Kidney capillary endothelial cell (primary cell): ENCODE data around the gene MAP1B.

Experiments
- DNase-seq: peaks from one replicate; pipeline ENCODE4 v3.0.0-alpha.2; 2018; ENCODE audit warnings: low spot score

MAP1B gene

DNA sequence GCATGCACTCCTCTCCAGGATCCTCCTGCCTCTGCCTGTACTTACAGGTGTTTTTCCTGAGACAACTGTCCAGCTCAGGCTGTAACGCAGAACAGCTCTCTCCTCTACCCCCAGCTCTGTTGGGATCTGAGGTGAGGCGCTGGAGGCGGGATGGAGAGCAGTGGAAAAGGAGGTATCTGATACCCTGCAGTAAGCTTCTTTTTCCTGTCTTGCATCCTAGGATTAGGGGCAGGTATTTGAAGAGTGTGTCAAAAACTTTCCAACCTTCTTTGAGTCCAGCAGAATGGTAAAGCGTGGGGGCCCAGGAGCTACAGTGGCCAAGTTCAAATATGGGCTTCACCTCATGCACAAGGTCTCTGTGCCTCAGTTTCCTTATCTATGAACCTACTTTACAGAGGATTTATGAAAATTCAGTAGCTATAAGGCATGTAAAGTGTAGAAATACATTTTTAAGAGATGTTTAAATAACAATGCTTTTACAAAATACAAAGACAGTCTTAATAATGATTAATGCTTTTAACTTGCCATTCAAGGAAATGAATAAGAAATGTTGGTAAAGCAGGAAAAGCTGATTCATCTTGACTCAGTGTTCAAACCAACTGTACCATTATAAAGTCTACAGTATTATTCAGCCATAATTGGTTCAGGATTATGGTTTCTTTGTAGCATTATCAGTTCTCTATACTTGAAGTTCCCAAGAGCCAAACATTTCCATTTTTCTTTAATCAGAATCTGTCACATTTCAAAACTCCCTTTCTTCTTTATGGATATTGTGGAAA is 26.1 kb downstream of the MAP1B start:
- peak; percentile 88 for DNase-seq

DNA sequence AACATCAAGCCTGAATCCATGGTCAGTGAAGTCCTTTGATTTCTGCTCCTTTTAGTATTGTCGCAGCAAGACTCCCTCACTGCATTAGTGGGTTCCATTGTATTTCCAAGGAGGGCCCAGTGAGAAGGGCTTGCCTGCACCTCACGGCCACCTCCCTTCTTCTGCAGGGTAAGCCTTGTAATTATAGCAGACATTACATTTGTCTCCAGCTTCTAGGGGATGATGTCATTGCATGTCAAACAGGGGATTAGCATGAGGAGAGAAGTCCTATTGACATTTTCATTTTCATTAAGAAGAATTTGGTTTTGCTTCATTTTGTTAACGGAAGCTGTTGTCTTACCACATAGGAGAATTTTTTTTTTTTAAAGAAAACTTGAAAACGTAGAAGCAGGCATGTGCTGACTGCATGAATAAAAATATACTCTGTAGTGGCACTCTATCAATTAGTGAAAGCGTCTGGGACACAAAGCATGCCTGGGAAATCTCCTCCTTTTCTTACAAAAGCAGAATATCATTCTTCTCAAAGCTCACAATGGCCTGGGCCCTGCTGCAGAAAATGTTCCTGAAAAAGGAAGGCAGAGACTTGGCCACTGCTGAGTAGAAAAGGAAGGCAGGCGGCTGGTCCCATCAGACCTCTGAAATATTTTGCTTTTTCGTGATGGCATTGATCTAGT is 27.1 kb downstream of the MAP1B start:
- peak; percentile 50 for DNase-seq

DNA sequence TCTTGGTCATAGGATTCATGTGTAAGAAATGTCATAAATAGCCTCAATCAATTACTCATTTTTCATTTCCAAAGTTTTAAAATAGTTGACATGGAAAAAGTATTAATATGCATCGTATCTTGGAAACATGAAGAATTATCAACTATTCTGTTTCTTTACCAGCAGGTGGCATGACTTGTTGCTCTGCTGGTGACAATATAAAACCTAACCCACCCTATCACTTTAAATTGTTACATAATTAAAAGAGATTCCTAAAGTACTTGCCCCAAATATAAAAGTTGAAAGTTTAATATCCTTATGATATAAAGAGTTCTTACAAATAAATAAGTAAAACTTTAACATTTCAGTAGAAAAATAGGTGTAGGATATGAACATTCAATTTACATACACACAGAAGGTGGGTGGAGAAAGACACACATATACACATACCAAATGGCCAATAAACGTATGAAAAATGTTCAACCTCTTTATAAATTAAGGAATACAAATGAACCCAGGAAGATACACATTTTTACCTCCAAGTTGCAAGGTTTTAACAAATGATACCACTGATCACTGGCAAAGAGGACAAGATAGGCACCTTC is 30.6 kb downstream of the MAP1B start:
- DNase-seq: no peak

- no peak for DNase-seq
These were observed 31.8 kb downstream of the MAP1B start for GRCh38 chr5:72138943-72139521.

- DNase-seq: no peak
These were observed 33.4 kb downstream of the MAP1B start for GRCh38 chr5:72140711-72141110.

DNA sequence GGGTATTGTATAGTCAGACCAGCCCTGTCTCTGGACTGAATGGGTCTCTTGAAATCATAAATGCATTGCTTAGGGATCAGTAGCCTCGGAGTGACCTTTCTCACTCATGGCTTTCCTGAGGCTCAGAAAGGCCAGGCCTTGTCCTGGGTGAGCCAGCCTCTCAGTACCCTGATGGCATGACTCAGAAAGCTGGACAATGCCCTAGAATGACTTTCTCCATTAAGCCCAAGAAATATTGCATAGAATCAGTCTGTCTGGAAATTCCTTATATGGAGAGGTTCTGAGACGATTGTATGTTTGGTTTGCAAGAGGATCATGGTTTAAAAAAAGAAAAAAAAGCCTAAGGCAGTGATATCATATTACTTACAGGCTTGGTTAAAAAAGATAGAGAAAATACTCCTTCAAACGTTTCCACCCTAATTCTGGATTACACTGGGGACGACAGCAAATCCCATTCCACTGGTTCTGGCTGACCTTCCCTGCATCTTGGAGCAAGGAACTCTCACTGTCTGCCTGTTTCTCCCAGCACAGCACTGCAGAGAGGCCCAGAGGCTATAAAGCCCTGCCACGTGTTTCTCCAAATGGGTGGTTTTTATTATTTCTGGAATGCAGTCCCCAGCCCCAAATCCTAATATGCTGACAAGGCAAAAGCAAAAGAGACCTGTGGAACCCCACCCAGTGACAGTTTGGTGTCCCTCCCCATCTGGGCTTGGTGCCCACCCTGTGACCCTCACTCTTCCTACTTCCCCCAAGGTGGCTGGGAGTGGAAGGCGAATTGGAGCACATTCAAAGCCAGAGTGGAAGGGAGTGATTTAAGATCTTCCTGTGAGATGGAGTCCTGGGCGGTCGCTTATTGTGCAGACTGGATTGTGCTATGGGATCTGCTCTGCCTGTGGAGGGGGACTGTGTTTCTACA is 34.4 kb downstream of the MAP1B start:
- peak; percentile 94 for DNase-seq

GRCh38 chr5:72144762-72145161 is 37.5 kb downstream of the MAP1B start:
- DNase-seq: no peak

GRCh38 chr5:72145348-72145747 is 38.1 kb downstream of the MAP1B start:
- no peak for DNase-seq

DNA sequence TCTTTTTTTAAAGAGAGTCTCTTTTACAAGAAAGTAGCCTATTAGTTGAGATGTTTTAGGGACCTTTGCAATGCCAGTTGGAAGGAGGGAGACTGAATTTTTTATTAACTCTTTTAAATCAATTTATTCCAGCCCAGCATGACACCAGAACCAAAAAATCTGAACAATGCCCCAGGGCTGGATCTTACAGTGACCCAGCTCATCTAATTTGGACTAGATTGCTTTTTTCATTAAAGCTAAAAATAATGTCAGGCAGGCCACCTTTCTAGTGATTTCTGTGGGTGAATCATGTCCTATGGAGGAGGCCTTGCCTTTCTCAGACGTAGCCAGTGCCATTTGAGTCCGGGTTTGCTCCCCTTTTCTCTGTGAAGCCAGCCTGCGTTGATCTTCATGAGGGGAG is 38.8 kb downstream of the MAP1B start:
- DNase-seq: no peak

- no peak for DNase-seq
These were observed 40.3 kb downstream of the MAP1B start for GRCh38 chr5:72147569-72147968.

GRCh38 chr5:72149742-72150141 is 42.5 kb downstream of the MAP1B start:
- no peak for DNase-seq

DNA sequence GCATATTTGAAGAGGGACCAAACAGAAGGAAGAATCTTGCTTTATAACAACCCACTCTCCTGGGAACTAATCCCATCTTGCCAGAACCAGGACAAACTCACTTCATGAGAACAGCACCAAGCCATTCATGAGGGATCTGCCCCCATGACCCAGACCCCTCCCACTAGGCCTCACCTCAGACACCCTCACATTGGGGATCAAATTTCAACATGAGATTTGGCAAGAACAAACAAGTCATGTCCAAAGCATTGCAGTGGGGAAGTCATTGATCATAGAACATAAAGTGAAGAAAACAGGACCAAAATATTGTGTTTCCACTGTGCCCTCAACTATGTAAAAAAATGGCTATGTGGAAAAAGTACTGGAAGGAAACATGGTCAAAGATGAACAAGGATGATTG is 43.9 kb downstream of the MAP1B start:
- DNase-seq: no peak

DNA sequence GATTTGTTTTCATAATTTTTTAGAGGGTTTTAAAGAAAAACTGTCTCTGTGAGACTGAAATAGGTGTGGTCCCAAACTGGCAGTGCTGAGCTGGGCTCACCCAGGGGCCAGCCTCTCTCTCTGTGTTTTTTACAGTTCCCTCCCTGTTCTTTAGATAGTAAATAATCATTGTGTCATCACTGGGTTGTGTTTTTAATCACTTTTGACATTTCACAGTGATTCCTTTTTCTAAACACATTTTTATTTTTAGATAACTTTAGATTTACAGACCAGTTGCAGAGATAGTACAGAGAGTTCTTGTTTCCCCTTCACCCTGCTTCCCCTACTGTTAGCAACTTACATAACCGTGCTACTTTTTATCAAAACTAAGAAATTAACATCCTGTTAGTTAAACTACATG is 44.4 kb downstream of the MAP1B start:
- no peak for DNase-seq

GRCh38 chr5:72152545-72152944 is 45.3 kb downstream of the MAP1B start:
- no peak for DNase-seq

- DNase-seq: no peak
These were observed 46.3 kb downstream of the MAP1B start for GRCh38 chr5:72153551-72153950.

- DNase-seq: no peak
These were observed 46.9 kb downstream of the MAP1B start for GRCh38 chr5:72154076-72154756.

GRCh38 chr5:72156946-72157624 is 49.8 kb downstream of the MAP1B start:
- DNase-seq: peak; percentile 68

DNA sequence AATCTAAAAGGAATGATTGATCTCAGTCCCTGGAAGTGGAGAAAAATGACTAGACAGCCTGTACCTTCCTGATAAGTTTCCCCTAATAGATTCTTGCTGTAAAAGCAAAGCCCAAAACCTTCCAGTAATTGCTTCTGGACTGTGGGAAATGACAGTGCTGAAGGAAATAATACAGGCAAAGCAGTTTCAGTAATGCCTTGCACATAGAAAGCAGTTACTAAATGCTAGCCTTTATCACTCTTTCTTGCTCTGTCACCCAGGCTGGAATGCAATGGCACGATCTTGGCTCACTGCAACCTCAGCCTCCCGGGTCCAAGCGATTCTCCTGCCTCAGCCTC is 50.3 kb downstream of the MAP1B start:
- no peak for DNase-seq

DNA sequence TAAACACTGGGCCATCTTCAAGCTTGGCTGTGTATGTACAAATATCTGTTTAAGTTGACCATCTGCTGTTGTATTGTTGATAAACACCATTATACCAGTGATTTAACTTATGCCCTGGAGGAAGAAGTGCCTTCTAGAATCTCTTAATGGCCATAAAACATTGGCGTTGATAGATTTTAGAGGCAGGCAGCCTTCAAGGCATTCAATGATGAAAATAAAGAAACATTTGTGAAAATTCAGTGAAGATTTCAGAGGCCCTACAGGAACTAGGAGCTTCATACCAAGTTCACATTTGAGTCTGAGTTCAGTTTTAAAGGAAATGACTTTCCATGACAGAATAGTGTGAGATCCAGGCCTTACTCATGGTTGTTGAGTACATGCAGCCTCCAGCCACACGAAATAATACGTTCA is 52.2 kb downstream of the MAP1B start:
- peak; percentile 60 for DNase-seq

- DNase-seq: peak; percentile 70
These were observed 53.1 kb downstream of the MAP1B start for GRCh38 chr5:72160329-72160728.

DNA sequence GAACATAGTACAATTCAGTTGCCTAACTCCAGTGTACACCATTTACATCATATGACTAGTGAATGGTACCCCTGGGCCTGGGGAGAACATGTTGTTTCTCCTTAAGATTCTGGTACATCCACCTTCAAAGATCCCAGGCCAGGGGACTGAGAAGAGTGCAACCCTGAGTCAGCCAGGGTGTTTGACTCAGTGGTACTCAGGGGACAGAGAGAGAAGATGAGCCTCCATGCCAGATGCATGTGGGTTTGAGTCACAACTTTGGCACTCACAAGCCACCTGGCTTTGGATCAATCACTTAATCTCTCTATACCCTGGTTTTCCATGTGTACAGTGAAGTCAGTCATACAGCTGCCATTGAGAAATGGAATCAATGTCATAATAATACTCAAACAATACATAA is 53.7 kb downstream of the MAP1B start:
- no peak for DNase-seq
